Non-pigmented ciliary epithelial cell (primary cell): Measurements from ENCODE around the gene PRIMPOL.
"Not testable (repeated sequence)": the region's sequence is repeated elsewhere in the genome, so short reads cannot be mapped to it uniquely, and the experiment has no call there.

Source experiments
- DNase-seq: peaks from one replicate; pipeline ENCODE4 v3.0.0-alpha.2; 2010; ENCODE audit warnings: low read depth

The PRIMPOL gene

GRCh38 chr4:184715526-184715925 lies 66.0 kb downstream of the PRIMPOL start:
- no peak for DNase-seq

GRCh38 chr4:184719407-184719806 lies 69.9 kb downstream of the PRIMPOL start:
- DNase-seq = no peak

GRCh38 chr4:184721254-184721653 lies 71.7 kb downstream of the PRIMPOL start:
- DNase-seq = no peak

- no peak for DNase-seq
These were observed 73.3 kb downstream of the PRIMPOL start for GRCh38 chr4:184722798-184723197.

GRCh38 chr4:184727430-184727829 lies 77.9 kb downstream of the PRIMPOL start:
- DNase-seq = no peak

GRCh38 chr4:184728858-184729257 lies 79.3 kb downstream of the PRIMPOL start:
- DNase-seq = peak; percentile 51

GRCh38 chr4:184729946-184730345 lies 80.4 kb downstream of the PRIMPOL start:
- no peak for DNase-seq

GRCh38 chr4:184731056-184731455 lies 81.5 kb downstream of the PRIMPOL start:
- no peak for DNase-seq

GRCh38 chr4:184732126-184732525 lies 82.6 kb downstream of the PRIMPOL start:
- DNase-seq = no peak

GRCh38 chr4:184733654-184734524 lies 84.4 kb downstream of the PRIMPOL start, which contains the start of gene CENPU:
CENPU (minus strand) TSS chr4:184734096; CDS start chr4:184734062, 34 bp downstream.
- DNase-seq = peak; percentile 95

- no peak for DNase-seq
These were observed 85.2 kb downstream of the PRIMPOL start for GRCh38 chr4:184734758-184735157.

- DNase-seq = not testable (repeated sequence)
These were observed 90.0 kb downstream of the PRIMPOL start for GRCh38 chr4:184739575-184739974.

GRCh38 chr4:184740980-184741391 lies 91.4 kb downstream of the PRIMPOL start:
- no peak for DNase-seq

GRCh38 chr4:184741651-184742050 lies 92.1 kb downstream of the PRIMPOL start:
- not testable (repeated sequence) for DNase-seq

- DNase-seq = no peak
These were observed 94.1 kb downstream of the PRIMPOL start for GRCh38 chr4:184743650-184744049.

GRCh38 chr4:184744236-184744635 lies 94.7 kb downstream of the PRIMPOL start:
- no peak for DNase-seq
